Measurements from ENCODE around the gene ARID3A. TPM values are rescaled to one million over a fixed set of nuclear protein-coding genes. Genes with fewer than 3 reads are reported as not detected.
"Not testable (repeated sequence)": the region's sequence is repeated elsewhere in the genome, so short reads cannot be mapped to it uniquely, and the experiment has no call there.

The ARID3A gene
- total RNA-seq = 2.6 TPM

GRCh38 chr19:925526-926322 is at the start of gene ARID3A:
Gene ARID3A (plus strand): TSS chr19:926035. CDS start chr19:929529, 3,494 bp downstream.
- Histone ChIP-seq H3K9ac (ENCODE audit: low read depth in 1 of 3, low read length in 3 of 3) (peak within 1 kb of the TSS; percentile 59 to 80 (median 61)), H3K4me3 (ENCODE audit: low read length in 3 of 3) (peak within 1 kb of the TSS; percentile 72 to 75 (median 73)), H3K36me3 (ENCODE audit: control insufficient read depth in 3 of 3, insufficient read depth in 3 of 3, low read length in 3 of 3) (no peaks in the 10 kb centered on the region), H3K27ac (ENCODE audit: low read depth, low read length) (peak within 1 kb of the TSS; percentile 44), H3K27me3 (ENCODE audit: control insufficient read depth in 3 of 3, insufficient read depth in 3 of 3, low read length in 3 of 3) (peaks cover 7 to 14% (median 7%) of the 10 kb centered on the region in 3 donors), H3K9me3 (ENCODE audit: control insufficient read depth in 3 of 3, low read length in 3 of 3) (no peaks in the 10 kb centered on the region), H3K4me1 (ENCODE audit: control insufficient read depth in 3 of 3, insufficient read depth in 3 of 3, low read length in 3 of 3) (peaks cover 10 to 17% (median 11%) of the 10 kb centered on the region in 3 donors)

- H3K27me3 ChIP-seq (ENCODE audit: control insufficient read depth in 3 of 3, insufficient read depth in 3 of 3, low read length in 3 of 3) = no peaks in the 10 kb centered on the region
- H3K9me3 ChIP-seq (ENCODE audit: control insufficient read depth in 3 of 3, low read length in 3 of 3) = no peaks in the 10 kb centered on the region
- no peak overlapping the region for H3K4me3 ChIP-seq (ENCODE audit: low read length in 3 of 3)
Observed at GRCh38 chr19:876089-876488, 49.7 kb upstream of the ARID3A start.

GRCh38 chr19:876780-877314 is 49.0 kb upstream of the ARID3A start:
- no peak overlapping the region for H3K9ac ChIP-seq (ENCODE audit: low read depth in 1 of 3, low read length in 3 of 3)
- H3K27ac ChIP-seq (ENCODE audit: low read depth, low read length) = no peak overlapping the region
- H3K4me3 ChIP-seq (ENCODE audit: low read length in 3 of 3) = no peak overlapping the region
- H3K27me3 ChIP-seq (ENCODE audit: control insufficient read depth in 3 of 3, insufficient read depth in 3 of 3, low read length in 3 of 3) = no peaks in the 10 kb centered on the region
- H3K4me1 ChIP-seq (ENCODE audit: control insufficient read depth in 3 of 3, insufficient read depth in 3 of 3, low read length in 3 of 3) = peaks cover 0 to 4% (median 0%) of the 10 kb centered on the region in 3 donors
- H3K9me3 ChIP-seq (ENCODE audit: control insufficient read depth in 3 of 3, low read length in 3 of 3) = no peaks in the 10 kb centered on the region
- H3K36me3 ChIP-seq (ENCODE audit: control insufficient read depth in 3 of 3, insufficient read depth in 3 of 3, low read length in 3 of 3) = peaks cover 27 to 31% (median 28%) of the 10 kb centered on the region in 3 donors

More at GRCh38 chr19:876089-876488, 49.7 kb upstream of the ARID3A start:
- Histone ChIP-seq H3K9ac (ENCODE audit: low read depth in 1 of 3, low read length in 3 of 3) (no peak overlapping the region), H3K36me3 (ENCODE audit: control insufficient read depth in 3 of 3, insufficient read depth in 3 of 3, low read length in 3 of 3) (peaks cover 22 to 24% (median 24%) of the 10 kb centered on the region in 3 donors), H3K27ac (ENCODE audit: low read depth, low read length) (no peak overlapping the region), H3K4me1 (ENCODE audit: control insufficient read depth in 3 of 3, insufficient read depth in 3 of 3, low read length in 3 of 3) (peaks cover 0 to 4% (median 0%) of the 10 kb centered on the region in 3 donors)

GRCh38 chr19:877992-878660 is 47.7 kb upstream of the ARID3A start:
- H3K9ac ChIP-seq (ENCODE audit: low read depth in 1 of 3, low read length in 3 of 3); H3K4me1 ChIP-seq (ENCODE audit: control insufficient read depth in 3 of 3, insufficient read depth in 3 of 3, low read length in 3 of 3); H3K4me3 ChIP-seq (ENCODE audit: low read length in 3 of 3); H3K27ac ChIP-seq (ENCODE audit: low read depth, low read length); H3K9me3 ChIP-seq (ENCODE audit: control insufficient read depth in 3 of 3, low read length in 3 of 3); H3K27me3 ChIP-seq (ENCODE audit: control insufficient read depth in 3 of 3, insufficient read depth in 3 of 3, low read length in 3 of 3): not testable (repeated sequence)
- H3K36me3 ChIP-seq (ENCODE audit: control insufficient read depth in 3 of 3, insufficient read depth in 3 of 3, low read length in 3 of 3) = peaks cover 35 to 43% (median 39%) of the 10 kb centered on the region in 3 donors

GRCh38 chr19:878751-879561 is 46.9 kb upstream of the ARID3A start:
- H3K4me1 ChIP-seq (ENCODE audit: control insufficient read depth in 3 of 3, insufficient read depth in 3 of 3, low read length in 3 of 3); H3K27ac ChIP-seq (ENCODE audit: low read depth, low read length); H3K4me3 ChIP-seq (ENCODE audit: low read length in 3 of 3); H3K27me3 ChIP-seq (ENCODE audit: control insufficient read depth in 3 of 3, insufficient read depth in 3 of 3, low read length in 3 of 3); H3K9ac ChIP-seq (ENCODE audit: low read depth in 1 of 3, low read length in 3 of 3); H3K9me3 ChIP-seq (ENCODE audit: control insufficient read depth in 3 of 3, low read length in 3 of 3): not testable (repeated sequence)
- H3K36me3 ChIP-seq (ENCODE audit: control insufficient read depth in 3 of 3, insufficient read depth in 3 of 3, low read length in 3 of 3) = peaks cover 36 to 48% (median 48%) of the 10 kb centered on the region in 3 donors

GRCh38 chr19:879711-880438 is 46.0 kb upstream of the ARID3A start:
- Histone ChIP-seq H3K4me3 (ENCODE audit: low read length in 3 of 3) (no peak overlapping the region), H3K27me3 (ENCODE audit: control insufficient read depth in 3 of 3, insufficient read depth in 3 of 3, low read length in 3 of 3) (no peaks in the 10 kb centered on the region), H3K36me3 (ENCODE audit: control insufficient read depth in 3 of 3, insufficient read depth in 3 of 3, low read length in 3 of 3) (peaks cover 40 to 49% (median 42%) of the 10 kb centered on the region in 3 donors), H3K9ac (ENCODE audit: low read depth in 1 of 3, low read length in 3 of 3) (no peak overlapping the region), H3K9me3 (ENCODE audit: control insufficient read depth in 3 of 3, low read length in 3 of 3) (no peaks in the 10 kb centered on the region), H3K27ac (ENCODE audit: low read depth, low read length) (no peak overlapping the region), H3K4me1 (ENCODE audit: control insufficient read depth in 3 of 3, insufficient read depth in 3 of 3, low read length in 3 of 3) (no peaks in the 10 kb centered on the region)

GRCh38 chr19:881385-882071 is 44.3 kb upstream of the ARID3A start:
- H3K27ac ChIP-seq (ENCODE audit: low read depth, low read length) = no peak overlapping the region
- no peak overlapping the region for H3K9ac ChIP-seq (ENCODE audit: low read depth in 1 of 3, low read length in 3 of 3)
- H3K36me3 ChIP-seq (ENCODE audit: control insufficient read depth in 3 of 3, insufficient read depth in 3 of 3, low read length in 3 of 3) = peaks cover 48 to 51% (median 50%) of the 10 kb centered on the region in 3 donors
- no peaks in the 10 kb centered on the region for H3K9me3 ChIP-seq (ENCODE audit: control insufficient read depth in 3 of 3, low read length in 3 of 3)
- no peaks in the 10 kb centered on the region for H3K27me3 ChIP-seq (ENCODE audit: control insufficient read depth in 3 of 3, insufficient read depth in 3 of 3, low read length in 3 of 3)
- H3K4me3 ChIP-seq (ENCODE audit: low read length in 3 of 3) = no peak overlapping the region
- no peaks in the 10 kb centered on the region for H3K4me1 ChIP-seq (ENCODE audit: control insufficient read depth in 3 of 3, insufficient read depth in 3 of 3, low read length in 3 of 3)

- no peak overlapping the region for H3K9ac ChIP-seq (ENCODE audit: low read depth in 1 of 3, low read length in 3 of 3)
- H3K4me3 ChIP-seq (ENCODE audit: low read length in 3 of 3) = no peak overlapping the region
- H3K27ac ChIP-seq (ENCODE audit: low read depth, low read length) = no peak overlapping the region
- peaks cover 49 to 54% (median 53%) of the 10 kb centered on the region in 3 donors for H3K36me3 ChIP-seq (ENCODE audit: control insufficient read depth in 3 of 3, insufficient read depth in 3 of 3, low read length in 3 of 3)
- H3K9me3 ChIP-seq (ENCODE audit: control insufficient read depth in 3 of 3, low read length in 3 of 3) = no peaks in the 10 kb centered on the region
- H3K4me1 ChIP-seq (ENCODE audit: control insufficient read depth in 3 of 3, insufficient read depth in 3 of 3, low read length in 3 of 3) = no peaks in the 10 kb centered on the region
- H3K27me3 ChIP-seq (ENCODE audit: control insufficient read depth in 3 of 3, insufficient read depth in 3 of 3, low read length in 3 of 3) = no peaks in the 10 kb centered on the region
Observed at GRCh38 chr19:882871-883497, 42.9 kb upstream of the ARID3A start.

All from skeletal muscle tissue (tissue), 4 donors.